A549 (cell line): ENCODE data around the gene RSL24D1. TPM values are rescaled to one million over a fixed set of nuclear protein-coding genes. Genes with fewer than 3 reads are reported as not detected.

Source experiments
- ATAC-seq, 2 experiments: fragments of 200-7000 bp in 1 of 2; fragments of >200 bp in 1 of 2; cut with Nextera tagmentation in 1 of 2; cut with Tn5 transposase in 1 of 2; 3 replicates each; pipeline versions ENCODE4 v1.8.0 to v1.9.1; 2018 to 2020; ENCODE audit warnings: mild to moderate bottlenecking in 1 of 2, moderate library complexity in 1 of 2
- CTCF ChIA-PET: fragments of 300-600 bp; sonication (Branson Sonifier 250); formaldehyde crosslinking; extraction: SDS; loops from one replicate; lab custom pipeline; 2021; ENCODE audit warnings: antibody characterized with exemption, inconsistent platforms; lab: Yijun Ruan, JAX
- POLR2A ChIA-PET: fragments of 350-600 bp; formaldehyde crosslinking; extraction: SDS; loops from one replicate; lab custom pipeline; 2021; ENCODE audit warnings: antibody characterized with exemption, inconsistent platforms; lab: Yijun Ruan, JAX
- DNase-seq, 2 experiments: peaks; one replicate each; pipeline versions ENCODE4 v3.0.0 to v3.0.0-alpha.2; 2011 to 2016; ENCODE audit warnings: low read depth in 1 of 2, low spot score in 1 of 2
- FAIRE-seq: peaks from 2 replicates; lab custom pipeline; 2011; peaks lifted over from hg19 to GRCh38; lab: Jason Lieb, UNC
- H3K27ac ChIP-seq, 2 experiments: fragments of >200 bp; sonication (Bioruptor Twin); formaldehyde crosslinking; 3 replicates each; pipeline ENCODE4 v1.5.1; 2016 to 2017
- H3K4me1 ChIP-seq: fragments of >200 bp; sonication (Bioruptor Twin); formaldehyde crosslinking; 3 replicates; pipeline ENCODE4 v1.6.1; 2016
- H3K4me2 ChIP-seq: fragments of >200 bp; sonication (Bioruptor Twin); formaldehyde crosslinking; 3 replicates; pipeline ENCODE4 v1.6.1; 2016
- H3K4me3 ChIP-seq: fragments of >200 bp; sonication (Bioruptor Twin); formaldehyde crosslinking; 3 replicates; pipeline ENCODE4 v1.5.1; 2016
- H3K9me3 ChIP-seq: fragments of >200 bp; sonication (Bioruptor Twin); formaldehyde crosslinking; 3 replicates; pipeline ENCODE4 v1.6.1; 2016
- BCL3 ChIP-seq: fragments of >200 bp; sonication (Bioruptor Twin); formaldehyde crosslinking; IDR thresholded peaks from 3 replicates; pipeline ENCODE4 v1.6.1; 2016
- CBX2 ChIP-seq: fragments of 200-600 bp; sonication (generic); IDR thresholded peaks from 2 replicates; pipeline ENCODE4 v1.6.1; 2016; ENCODE audit warnings: low read depth, mild to moderate bottlenecking, borderline replicate concordance
- CHD2 ChIP-seq: fragments of 150-350 bp; IDR thresholded peaks from 2 replicates; pipeline ENCODE4 v1.6.1; 2014; ENCODE audit warnings: low read length; ENCODE audit not compliant: partially characterized antibody
- CHD4 ChIP-seq: fragments of 200-600 bp; sonication (generic); IDR thresholded peaks from 2 replicates; pipeline ENCODE4 v1.6.1; 2016; ENCODE audit warnings: antibody characterized with exemption, mild to moderate bottlenecking, borderline replicate concordance
- FOSL2 ChIP-seq, 2 experiments: fragments of 450-650 bp in 1 of 2; fragments of >200 bp in 1 of 2; sonication (Bioruptor Twin) in 1 of 2; formaldehyde crosslinking; IDR thresholded peaks; 2 replicates each; pipeline versions ENCODE4 v1.5.0 to v1.6.1; 2016 to 2020; ENCODE audit warnings: mild to moderate bottlenecking in 1 of 2, moderate library complexity in 1 of 2
- HDAC2 ChIP-seq: fragments of 200-600 bp; sonication (generic); IDR thresholded peaks from 2 replicates; pipeline ENCODE4 v1.6.1; 2016
- JUN ChIP-seq, 2 experiments: fragments of >200 bp; sonication (Bioruptor Twin); formaldehyde crosslinking; IDR thresholded peaks; 2 replicates in 1 of 2; 3 replicates in 1 of 2; pipeline ENCODE4 v1.6.1; 2016 to 2017
- MAZ ChIP-seq: fragments of 150-350 bp; IDR thresholded peaks from 2 replicates; pipeline ENCODE4 v1.6.1; 2014; ENCODE audit warnings: antibody characterized with exemption, low read depth, low read length, borderline replicate concordance
- NPAS2 ChIP-seq: fragments of 250-450 bp; sonication (Bioruptor Pico); IDR thresholded peaks from 2 replicates; pipeline ENCODE4 v1.8.0; 2022; ENCODE audit warnings: mild to moderate bottlenecking, moderate library complexity, borderline replicate concordance
- RAD21 ChIP-seq, 2 experiments: fragments of >200 bp in 1 of 2; sonication (Bioruptor Twin) in 1 of 2; formaldehyde crosslinking in 1 of 2; IDR thresholded peaks in 1 of 2; conservative IDR thresholded peaks in 1 of 2; 2 replicates in 1 of 2; 3 replicates in 1 of 2; pipeline ENCODE4 v1.6.1; 2012 to 2018; ENCODE audit warnings: inconsistent platforms in 1 of 2
- RARB ChIP-seq: fragments of 250-450 bp; sonication (Bioruptor Pico); IDR thresholded peaks from 2 replicates; pipeline ENCODE4 v1.8.0; 2021; ENCODE audit warnings: mild to moderate bottlenecking, moderate library complexity
- REST ChIP-seq: fragments of 200-600 bp; sonication (generic); IDR thresholded peaks from 2 replicates; pipeline ENCODE4 v1.6.1; 2016; ENCODE audit warnings: antibody characterized with exemption, mild to moderate bottlenecking, moderate library complexity
- RNF2 ChIP-seq: fragments of 200-600 bp; sonication (generic); IDR thresholded peaks from 2 replicates; pipeline ENCODE4 v1.6.1; 2016; ENCODE audit warnings: low read depth, mild to moderate bottlenecking, antibody characterized with exemption, moderate library complexity, borderline replicate concordance
- ZSCAN20 ChIP-seq: fragments of 250-450 bp; sonication (Bioruptor Pico); IDR thresholded peaks from 2 replicates; pipeline ENCODE4 v1.8.0; 2022; ENCODE audit warnings: mild to moderate bottlenecking, moderate library complexity
- WGBS: methylation state at CpG from one replicate; pipeline ENCODE4 v1.1.6; 2017; ENCODE audit errors: missing lambda C conversion rate; 5-methylcytosine and 5-hydroxymethylcytosine counted together
- polyA plus RNA-seq, 4 experiments: library from polyadenylated mRNA; depleted of rRNA in 3 of 4; stranded (reverse); fragments of >200 nt; fragmentation: RNase III in 1 of 4; extraction: RNeasy Plus Mini Kit Qiagen cat#74134 plus additional on column Dnase treatment in 1 of 4; gene quantifications; 2 replicates in 3 of 4; 3 replicates in 1 of 4; pipeline ENCODE4 v1.2.3, GENCODE V29; 2011 to 2017

RSL24D1 gene
- polyA plus RNA-seq, 2 of the 4 experiments (the other 2 are of a cell fraction): 104 to 257 TPM

GRCh38 chr15:55245059-55245458, 48.3 kb upstream of the RSL24D1 start:
- no peak for TF ChIP-seq ZSCAN20
- no peak for TF ChIP-seq BCL3
- TF ChIP-seq RAD21 (conservative IDR thresholded peaks at IDR 0.05 in 1 of 2, IDR thresholded peaks at IDR 0.05 in 1 of 2): no peak
- TF ChIP-seq JUN (IDR thresholded peaks at IDR 0.05): no peak
- TF ChIP-seq FOSL2 (IDR thresholded peaks at IDR 0.05): no peak
- TF ChIP-seq FOSL2 (CRISPR knock-in tag; IDR thresholded peaks at IDR 0.05): no peak
- TF ChIP-seq MAZ: no peak
- no peak for TF ChIP-seq NPAS2 (CRISPR knock-in tag)
- FAIRE-seq (no peak), DNase-seq (no peak), ATAC-seq (no peak)
- H3K9me3 ChIP-seq: no peaks in the 10 kb centered on the region
- no peak overlapping the region for H3K4me2 ChIP-seq
- 91% methylated on average over 4 of the region's 4 CpGs for WGBS
- peaks cover 15% of the 10 kb centered on the region; the same call in 2 of the 3 replicates for H3K4me1 ChIP-seq
- H3K27ac ChIP-seq: no peak overlapping the region
- no peak overlapping the region for H3K4me3 ChIP-seq
- ChIA-PET CTCF (no interaction called here), POLR2A (no interaction called here)

GRCh38 chr15:55241891-55242290, 45.1 kb upstream of the RSL24D1 start:
- DNase-seq (no peak), ATAC-seq (no peak), FAIRE-seq (no peak)
- CTCF ChIA-PET: interaction anchor here (2.0 to 2.1 kb wide), 2 partner anchors 10 to 49 kb away, joined by 7 to 8 read pairs; no protein-coding TSS in a partner anchor
- POLR2A ChIA-PET: no interaction called here
- H3K4me2 ChIP-seq: no peak overlapping the region
- TF ChIP-seq MAZ: no peak
- H3K9me3 ChIP-seq: no peaks in the 10 kb centered on the region
- H3K4me1 ChIP-seq: no peaks in the 10 kb centered on the region
- WGBS: 0% methylated on average over 1 of the region's 1 CpG
- H3K27ac ChIP-seq: no peak overlapping the region
- H3K4me3 ChIP-seq: no peak overlapping the region

- no peaks in the 10 kb centered on the region for H3K4me1 ChIP-seq
- no peak overlapping the region for H3K4me3 ChIP-seq
- ChIA-PET POLR2A (no interaction called here), CTCF (interaction anchor here (0.9 to 2.1 kb wide), 2 partner anchors 9 kb away, joined by 3 to 7 read pairs; no protein-coding TSS in a partner anchor)
- H3K4me2 ChIP-seq: no peak overlapping the region
- no peak for TF ChIP-seq REST
- DNase-seq (no peak), ATAC-seq (no peak), FAIRE-seq (no peak)
- H3K9me3 ChIP-seq: no peaks in the 10 kb centered on the region
- H3K27ac ChIP-seq: no peak overlapping the region
- 96% methylated on average over 1 of the region's 1 CpG for WGBS
Measured at GRCh38 chr15:55241186-55241585, 44.4 kb upstream of the RSL24D1 start.

- ATAC-seq: no peak
- CTCF ChIA-PET: interaction anchor here (0.6 to 2.1 kb wide), 3 partner anchors 9 to 174 kb away, joined by 3 to 7 read pairs (median 3); no protein-coding TSS in a partner anchor
- POLR2A ChIA-PET: no interaction called here
- Histone ChIP-seq H3K9me3 (no peaks in the 10 kb centered on the region), H3K27ac (no peak overlapping the region), H3K4me3 (no peak overlapping the region), H3K4me1 (no peaks in the 10 kb centered on the region), H3K4me2 (no peak overlapping the region)
- DNase-seq: no peak
- WGBS: 73% methylated on average over 3 of the region's 3 CpGs
- no peak for FAIRE-seq
- TF ChIP-seq RARB (CRISPR knock-in tag) (no peak), REST (no peak), HDAC2 (no peak), CHD4 (no peak), CHD2 (no peak), CBX2 (no peak), MAZ (no peak), FOSL2 (IDR thresholded peaks at IDR 0.05) (no peak), FOSL2 (CRISPR knock-in tag; IDR thresholded peaks at IDR 0.05) (no peak), RNF2 (no peak)
Measured at GRCh38 chr15:55240125-55240760, 43.5 kb upstream of the RSL24D1 start.
